Kidney (tissue), 14 donors: ENCODE measurements around the gene NT5DC1. TPM values are rescaled to one million over a fixed set of nuclear protein-coding genes. Genes with fewer than 3 reads are reported as not detected.

Experiments
- DNase-seq, 5 donors: peaks; one replicate each; pipeline ENCODE4 v3.0.0-alpha.2; 2013 to 2020
- FAIRE-seq: peaks from 2 replicates; lab custom pipeline; 2012; peaks lifted over from hg19 to GRCh38; lab: Jason Lieb, UNC
- H3K27ac ChIP-seq, 2 donors: one replicate each; pipeline ENCODE4 v1.7.0; 2013; ENCODE audit warnings: low read depth in 2 of 2, low read length in 2 of 2, inconsistent platforms in 1 of 2
- H3K27me3 ChIP-seq: one replicate; pipeline ENCODE4 v1.7.1; 2013; ENCODE audit warnings: low read length, inconsistent platforms; ENCODE audit not compliant: control insufficient read depth, insufficient read depth
- H3K36me3 ChIP-seq, 3 donors: one replicate each; pipeline versions ENCODE4 v1.7.0 to v1.7.1; 2013; ENCODE audit warnings: low read length in 3 of 3, control low read depth in 1 of 3, inconsistent platforms in 1 of 3; ENCODE audit not compliant: insufficient read depth in 3 of 3, control insufficient read depth in 2 of 3
- H3K4me1 ChIP-seq, 3 donors: one replicate each; pipeline versions ENCODE4 v1.7.0 to v1.7.1; 2013; ENCODE audit warnings: low read length in 3 of 3, inconsistent platforms in 1 of 3, low read depth in 1 of 3; ENCODE audit not compliant: control insufficient read depth in 2 of 3, insufficient read depth in 2 of 3
- H3K4me3 ChIP-seq, 3 donors: one replicate each; pipeline versions ENCODE4 v1.7.0 to v1.8.1; 2013; ENCODE audit warnings: low read length in 3 of 3, control low read depth in 1 of 3, inconsistent platforms in 1 of 3
- H3K9ac ChIP-seq, 3 donors: one replicate each; pipeline versions ENCODE4 v1.7.0 to v1.7.1; 2013; ENCODE audit warnings: low read length in 3 of 3, control low read depth in 1 of 3, inconsistent platforms in 1 of 3
- H3K9me3 ChIP-seq, 3 donors: one replicate each; pipeline versions ENCODE4 v1.7.0 to v1.7.1; 2013; ENCODE audit warnings: low read length in 3 of 3, control low read depth in 1 of 3, inconsistent platforms in 1 of 3; ENCODE audit not compliant: control insufficient read depth in 2 of 3, insufficient read depth in 1 of 3
- CTCF ChIP-seq: IDR thresholded peaks from 3 replicates; pipeline ENCODE4 v1.5.1; 2012; ENCODE audit warnings: mild to moderate bottlenecking, moderate library complexity, borderline replicate concordance; ENCODE audit not compliant: insufficient read depth; ENCODE audit errors: extremely low read depth
- intact Hi-C: fragments of 100-400 bp; cut with DNase I; formaldehyde crosslinking; loops from one replicate; pipeline ENCODE4 v1.11.1; 2022
- polyA plus RNA-seq: library from polyadenylated mRNA; stranded (reverse); fragments of 350-450 nt; fragmentation: Illumina TruSeq; extraction: RNeasy Lipid Tissue Mini Kit (QIAGEN cat#74804); gene quantifications from one replicate; pipeline ENCODE4 v1.2.3, GENCODE V29; 2014; ENCODE audit warnings: low read depth, low replicate concordance; ENCODE audit not compliant: insufficient read depth
- total RNA-seq: library from RNA; stranded (reverse); fragmentation: NEBNext Ultra II Directional; extraction: Animal tissue kit (Norgen Biotek cat#: 25700); gene quantifications from one replicate; pipeline ENCODE4 v1.2.1, GENCODE V29; 2021
- donor health status: control.
- donor health status: control.
- donor health status: control.
- donor health status: control.
- donor health status: control.
- donor health status: DM: yes; HTN: yes; CAD: no.
- donor health status: Normal renal cell carcinoma (clear cell type).

Gene NT5DC1
- total and polyA plus RNA-seq, 2 donors from 2014 or later: 34.8 to 41.7 TPM

- Histone ChIP-seq H3K4me3 (peak overlapping the region; percentile 75 to 94 (median 82)), H3K36me3 (no peaks in the 10 kb centered on the region), H3K4me1 (peaks cover 0 to 35% (median 33%) of the 10 kb centered on the region in 3 donors), H3K27me3 (no peaks in the 10 kb centered on the region), H3K9me3 (peaks cover 0 to 3% (median 0%) of the 10 kb centered on the region in 3 donors), H3K9ac (peak overlapping the region; percentile 54 to 83 (median 83)), H3K27ac (peak overlapping the region; percentile 95 to 98)
- intact Hi-C loops: no loop called here
- no peak for DNase-seq
- TF ChIP-seq CTCF: no peak
- FAIRE-seq: no peak
These were observed 657 bp downstream of the NT5DC1 start for GRCh38 chr6:116101302-116101718.

GRCh38 chr6:116101790-116102189, 1.1 kb downstream of the NT5DC1 start:
- H3K9ac ChIP-seq: peak overlapping the region; percentile 0 to 83 (median 83)
- no peaks in the 10 kb centered on the region for H3K36me3 ChIP-seq
- peaks cover 0 to 38% (median 33%) of the 10 kb centered on the region in 3 donors for H3K4me1 ChIP-seq
- peak overlapping the region; percentile 75 to 94 (median 82) for H3K4me3 ChIP-seq
- DNase-seq (no peak), FAIRE-seq (no peak)
- no peaks in the 10 kb centered on the region for H3K9me3 ChIP-seq
- no peaks in the 10 kb centered on the region for H3K27me3 ChIP-seq
- peak overlapping the region; percentile 95 to 98 for H3K27ac ChIP-seq
- TF ChIP-seq CTCF: no peak
- intact Hi-C loops: no loop called here

- intact Hi-C loops: no loop called here
- DNase-seq (no peak), FAIRE-seq (no peak)
- no peak for TF ChIP-seq CTCF
- Histone ChIP-seq H3K36me3 (no peaks in the 10 kb centered on the region), H3K4me3 (peak overlapping the region in 1 of 3 donors; percentile 94), H3K27me3 (no peaks in the 10 kb centered on the region), H3K9me3 (no peaks in the 10 kb centered on the region), H3K9ac (no peak overlapping the region), H3K4me1 (peaks cover 0 to 40% (median 33%) of the 10 kb centered on the region in 3 donors), H3K27ac (no peak overlapping the region)
These were observed 2.2 kb downstream of the NT5DC1 start for GRCh38 chr6:116102873-116103272.

- Histone ChIP-seq H3K4me3 (peak overlapping the region in 2 of 3 donors; percentile 7 to 24), H3K9ac (no peak overlapping the region), H3K4me1 (peaks cover 0 to 34% (median 26%) of the 10 kb centered on the region in 3 donors), H3K9me3 (no peaks in the 10 kb centered on the region), H3K27me3 (no peaks in the 10 kb centered on the region), H3K36me3 (peaks cover 0 to 16% (median 5%) of the 10 kb centered on the region in 3 donors), H3K27ac (peak overlapping the region in 1 of 2 donors; percentile 26)
- FAIRE-seq (no peak), DNase-seq (no peak)
- no peak for TF ChIP-seq CTCF
- intact Hi-C loops: no loop called here
These were observed 4.0 kb downstream of the NT5DC1 start for GRCh38 chr6:116104636-116105035.
